ENCODE measurements around the gene C2orf92.
A peak's percentile ranks its signal among the peaks of the same experiment; 100 is the strongest.

Gene C2orf92

DNA sequence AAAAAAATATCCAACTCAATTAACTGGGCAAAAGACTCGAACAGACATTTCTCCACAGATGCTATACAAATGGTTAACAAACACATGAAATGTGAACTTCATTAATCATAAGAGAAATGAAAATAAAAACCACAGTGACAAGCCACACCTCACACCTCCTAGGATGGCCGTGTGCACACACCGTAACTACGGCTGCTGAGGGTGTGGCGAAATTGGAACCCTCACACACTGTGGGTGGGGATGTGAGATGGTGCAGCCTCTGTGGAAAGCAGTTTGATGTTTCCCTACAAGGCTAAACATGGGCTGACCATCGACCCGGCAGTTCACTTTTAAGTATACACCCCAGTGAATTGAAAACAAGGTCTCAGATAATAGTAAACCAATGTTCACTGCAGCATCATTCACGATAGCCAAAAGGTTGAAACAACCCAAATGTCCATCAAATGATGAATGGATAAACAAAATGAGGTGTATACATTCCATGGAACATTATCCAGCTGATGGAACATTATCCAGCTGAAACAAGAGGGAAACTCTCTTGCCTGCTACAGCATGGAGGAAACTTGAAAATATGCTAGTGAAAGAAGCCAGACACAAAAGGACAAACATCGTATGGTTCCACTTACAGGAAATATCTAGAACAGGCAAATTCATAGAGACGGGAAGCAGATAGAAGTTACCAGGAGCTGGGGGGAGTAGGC is 76.1 kb downstream of the C2orf92 start:
- peak in 1 of 2 donors; percentile 18 for DNase-seq (ENCODE audit: low read depth in 2 of 2)

DNA sequence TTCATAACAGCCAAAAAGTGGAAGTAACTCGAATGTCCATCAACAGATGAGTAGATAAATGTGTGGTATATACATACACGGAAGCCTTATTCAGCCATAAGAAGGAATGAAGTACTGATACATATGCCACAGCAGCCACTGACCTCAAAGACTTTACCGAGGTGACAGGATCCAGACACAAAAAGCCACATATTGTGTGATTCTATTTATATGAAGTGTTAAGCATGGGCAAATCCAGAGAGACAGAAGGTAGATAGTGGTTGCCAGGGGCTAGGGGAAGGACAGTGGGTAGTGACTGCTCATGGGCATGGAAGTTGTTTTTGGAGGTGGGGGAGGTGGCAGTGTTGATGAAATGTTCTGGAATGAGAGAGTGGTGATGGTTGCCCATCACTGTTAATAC is 77.8 kb downstream of the C2orf92 start:
- no peak for DNase-seq (ENCODE audit: low read depth in 2 of 2)

DNA sequence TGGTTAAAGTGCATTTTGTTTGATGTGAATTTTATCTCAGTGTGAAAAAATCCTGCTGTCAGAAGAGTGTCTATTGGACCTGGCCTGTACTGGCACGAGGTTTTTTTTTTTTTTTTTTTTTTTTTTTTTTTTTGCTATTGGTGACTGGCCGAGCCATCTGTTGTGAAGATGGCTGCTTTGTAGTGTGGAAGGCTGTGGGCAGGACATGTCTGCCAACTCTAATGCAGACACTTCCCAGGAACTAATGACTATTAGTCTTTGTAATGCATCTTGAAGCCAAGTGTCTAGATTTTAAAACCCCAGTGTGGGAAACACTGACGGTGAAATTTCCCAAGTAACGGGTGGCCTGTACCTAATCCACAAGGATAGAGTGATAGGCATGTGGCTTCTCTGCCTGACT is 78.2 kb downstream of the C2orf92 start:
- no peak for DNase-seq (ENCODE audit: low read depth in 2 of 2)

DNA sequence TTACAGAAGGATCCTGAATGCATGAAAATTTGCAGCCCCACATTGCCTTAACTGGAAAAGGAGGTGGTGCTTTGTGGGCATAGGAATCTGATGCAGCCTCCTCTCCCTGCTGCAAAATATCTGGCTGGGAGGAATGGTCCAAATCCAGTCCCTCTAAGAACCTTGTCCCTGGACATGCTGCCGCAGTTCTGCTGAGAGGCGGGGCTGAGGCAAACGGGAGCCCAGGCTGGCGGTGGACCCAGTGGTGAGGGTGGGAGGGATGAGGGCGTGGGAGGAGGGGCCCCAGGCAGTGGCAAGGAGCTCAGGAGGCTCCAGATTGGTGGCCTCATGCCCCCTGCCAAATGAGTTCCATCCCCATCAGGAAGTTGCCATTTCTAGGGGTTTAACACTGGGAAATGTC is 80.1 kb downstream of the C2orf92 start:
- no peak for DNase-seq (ENCODE audit: low read depth in 2 of 2)

DNA sequence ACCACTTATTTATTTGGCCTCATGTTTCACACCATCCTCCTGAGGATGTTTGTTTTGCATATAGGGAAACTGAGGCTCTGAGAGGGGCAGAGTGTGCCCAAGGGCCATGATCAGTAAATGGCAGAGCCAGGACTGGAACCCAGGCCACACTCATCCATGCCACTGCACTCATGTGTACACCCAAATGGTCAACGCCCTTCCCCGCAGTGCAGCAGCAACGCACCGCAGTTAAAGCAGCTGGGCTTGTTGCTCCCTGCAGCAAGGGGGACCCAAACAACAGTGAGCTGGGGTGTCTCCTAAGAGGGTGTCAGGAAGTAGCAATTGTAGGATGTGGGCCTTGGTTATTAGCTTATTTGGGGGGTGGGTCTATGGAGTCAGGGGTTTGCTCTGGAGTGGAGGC is 80.5 kb downstream of the C2orf92 start:
- no peak for DNase-seq (ENCODE audit: low read depth in 2 of 2)

DNA sequence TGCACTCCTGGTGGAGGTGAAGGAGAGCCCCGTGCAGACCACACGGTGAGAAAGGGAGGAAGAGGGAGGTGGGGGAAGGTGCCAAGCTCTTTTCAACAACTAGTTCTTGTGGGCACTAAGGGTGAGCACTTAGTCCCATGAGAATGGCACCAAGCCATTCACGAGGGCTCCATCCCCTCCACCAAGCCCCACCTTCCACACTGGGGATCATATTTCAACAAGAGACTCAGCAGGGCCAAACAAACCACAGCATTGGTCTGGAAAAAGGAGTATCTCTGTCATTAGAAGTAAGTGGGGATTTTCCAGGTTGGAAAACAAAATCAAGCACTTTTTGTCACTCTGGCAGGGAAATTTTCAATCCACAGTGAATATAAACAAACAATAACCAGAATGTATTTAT is 82.2 kb downstream of the C2orf92 start:
- no peak for DNase-seq (ENCODE audit: low read depth in 2 of 2)

Data from stimulated activated CD8-positive, alpha-beta memory T cell treated with anti-CD3 and anti-CD28 coated beads, Interleukin-2, amount 100 ng/mL, for 1 hour (primary cell).